WTC11 (cell line): Measurements from ENCODE around the gene CASR. TPM values are rescaled to one million over a fixed set of nuclear protein-coding genes. Genes with fewer than 3 reads are reported as not detected.

Source experiments
- ATAC-seq: fragments of 200-7000 bp; cut with Tn5 transposase; 2 replicates; pipeline ENCODE4 v1.10.0; 2021; ENCODE audit warnings: mild to moderate bottlenecking, moderate library complexity
- CTCF ChIA-PET: fragments of 300-600 bp; sonication (Branson Sonifier 250); formaldehyde crosslinking; loops from one replicate; lab custom pipeline; 2021; ENCODE audit warnings: antibody characterized with exemption; lab: Charles Lee
- POLR2A ChIA-PET: fragments of 350-600 bp; sonication (Branson Sonifier 250); formaldehyde crosslinking; loops from one replicate; lab custom pipeline; 2021; ENCODE audit warnings: antibody characterized with exemption; lab: Charles Lee
- DNase-seq: peaks from one replicate; pipeline ENCODE4 v3.0.0; 2021; ENCODE audit warnings: low spot score
- H3K27ac Mint-ChIP-seq: 2 replicates; pipeline ENCODE4 v1.8.0; 2021; ENCODE audit warnings: mixed read lengths
- H3K27me3 Mint-ChIP-seq: 2 replicates; pipeline ENCODE4 v1.8.0; 2021; ENCODE audit warnings: low read depth, mild to moderate bottlenecking, moderate library complexity, mixed read lengths
- H3K36me3 Mint-ChIP-seq: 2 replicates; pipeline ENCODE4 v1.8.0; 2021; ENCODE audit warnings: mixed read lengths
- H3K4me1 Mint-ChIP-seq: 2 replicates; pipeline ENCODE4 v1.8.0; 2022; ENCODE audit warnings: mixed read lengths
- H3K4me3 Mint-ChIP-seq: 2 replicates; pipeline ENCODE4 v1.8.0; 2021; ENCODE audit warnings: mild to moderate bottlenecking, moderate library complexity, mixed read lengths
- H3K9me3 Mint-ChIP-seq: 2 replicates; pipeline ENCODE4 v1.8.0; 2021; ENCODE audit warnings: mixed read lengths
- ELF4 ChIP-seq: sonication (generic); formaldehyde crosslinking; IDR thresholded peaks from 2 replicates; pipeline ENCODE4 v1.8.1; 2022; ENCODE audit warnings: low read depth, mild to moderate bottlenecking, moderate library complexity, missing genetic modification reagents
- EMX1 ChIP-seq: fragments of 250-450 bp; sonication (Bioruptor Pico); IDR thresholded peaks from 2 replicates; pipeline ENCODE4 v1.8.0; 2021; ENCODE audit warnings: mild to moderate bottlenecking
- FOXK1 ChIP-seq: sonication (generic); formaldehyde crosslinking; IDR thresholded peaks from 2 replicates; pipeline ENCODE4 v1.8.0; 2022; ENCODE audit warnings: mild to moderate bottlenecking, moderate library complexity, missing genetic modification reagents
- FOXP1 ChIP-seq: sonication (generic); formaldehyde crosslinking; IDR thresholded peaks from 2 replicates; pipeline ENCODE4 v1.8.0; 2022; ENCODE audit warnings: missing genetic modification reagents, mild to moderate bottlenecking, moderate library complexity, borderline replicate concordance
- JAZF1 ChIP-seq: fragments of 250-450 bp; sonication (Bioruptor Pico); IDR thresholded peaks from 2 replicates; pipeline ENCODE4 v1.9.0; 2021; ENCODE audit warnings: moderate library complexity, mild to moderate bottlenecking, inconsistent platforms
- NR1H2 ChIP-seq: sonication (generic); formaldehyde crosslinking; IDR thresholded peaks from 2 replicates; pipeline ENCODE4 v1.9.0; 2021; ENCODE audit warnings: mild to moderate bottlenecking, moderate library complexity, missing genetic modification reagents
- RELA ChIP-seq: sonication (generic); formaldehyde crosslinking; IDR thresholded peaks from 2 replicates; pipeline ENCODE4 v1.8.1; 2022; ENCODE audit warnings: missing genetic modification reagents, mild to moderate bottlenecking, borderline replicate concordance
- SMAD3 ChIP-seq: sonication (generic); formaldehyde crosslinking; IDR thresholded peaks from 2 replicates; pipeline ENCODE4 v1.8.0; 2022; ENCODE audit warnings: missing genetic modification reagents, mild to moderate bottlenecking, borderline replicate concordance
- total RNA-seq: library from RNA; stranded (reverse); gene quantifications from 3 replicates; pipeline ENCODE4 v1.2.3, GENCODE V29; 2021
- TF ChIP-seq, protein P1 (sequence below): sonication (generic); formaldehyde crosslinking; IDR thresholded peaks from 2 replicates; pipeline ENCODE4 v1.8.0; 2023; ENCODE audit warnings: mild to moderate bottlenecking, missing genetic modification reagents
- TF ChIP-seq, protein P2 (sequence below): sonication (generic); formaldehyde crosslinking; conservative IDR thresholded peaks from 2 replicates; pipeline ENCODE4 v1.8.1; 2023; ENCODE audit warnings: mild to moderate bottlenecking, low read depth, missing genetic modification reagents, moderate library complexity
- TF ChIP-seq, protein P3 (sequence below): fragments of 250-450 bp; sonication (Bioruptor Pico); IDR thresholded peaks from 2 replicates; pipeline ENCODE4 v1.9.0; 2021; ENCODE audit warnings: moderate library complexity, mild to moderate bottlenecking, inconsistent platforms, borderline replicate concordance
- TF ChIP-seq, protein P4 (sequence below): sonication (generic); formaldehyde crosslinking; IDR thresholded peaks from 2 replicates; pipeline ENCODE4 v1.8.0; 2022; ENCODE audit warnings: mild to moderate bottlenecking, missing genetic modification reagents
- TF ChIP-seq, protein P5 (sequence below): fragments of 250-450 bp; sonication (Bioruptor Pico); IDR thresholded peaks from 2 replicates; pipeline ENCODE4 v1.8.0; 2021; ENCODE audit warnings: mild to moderate bottlenecking
- TF ChIP-seq, protein P6 (sequence below): sonication (generic); formaldehyde crosslinking; IDR thresholded peaks from 2 replicates; pipeline ENCODE4 v1.8.0; 2022; ENCODE audit warnings: mild to moderate bottlenecking, missing genetic modification reagents
- TF ChIP-seq, protein P7 (sequence below): fragments of 250-450 bp; sonication (Bioruptor Pico); IDR thresholded peaks from 2 replicates; pipeline ENCODE4 v1.9.0; 2021; ENCODE audit warnings: mild to moderate bottlenecking, borderline replicate concordance
- TF ChIP-seq, protein P8 (sequence below): sonication (generic); formaldehyde crosslinking; IDR thresholded peaks from 2 replicates; pipeline ENCODE4 v1.8.1; 2022; ENCODE audit warnings: mild to moderate bottlenecking, moderate library complexity, missing genetic modification reagents

Gene CASR
- total RNA-seq, 1 experiment from 2014 or later: 0.24 TPM

DNA sequence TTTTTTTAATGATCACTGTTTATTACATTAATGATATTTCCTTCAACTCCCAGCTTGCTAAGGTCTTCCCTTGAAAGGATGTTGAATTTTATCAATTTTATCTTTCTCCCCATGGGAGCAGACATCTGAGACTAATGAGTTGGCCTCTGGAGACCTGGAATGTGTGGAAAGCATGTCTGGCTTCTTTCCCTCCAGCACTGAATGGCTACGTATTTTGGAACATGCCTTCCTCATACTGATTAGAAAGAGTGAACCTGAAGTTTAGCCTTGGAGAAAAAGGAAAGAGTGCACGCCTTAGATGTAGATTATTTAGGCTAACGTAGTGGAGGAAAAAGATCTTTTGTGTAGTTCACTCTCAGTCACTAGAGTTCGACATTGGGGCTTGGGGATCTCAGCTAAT lies 25.1 kb downstream of the CASR start (continued):
- TF ChIP-seq ELF4 (CRISPR knock-in tag): no peak

DNA sequence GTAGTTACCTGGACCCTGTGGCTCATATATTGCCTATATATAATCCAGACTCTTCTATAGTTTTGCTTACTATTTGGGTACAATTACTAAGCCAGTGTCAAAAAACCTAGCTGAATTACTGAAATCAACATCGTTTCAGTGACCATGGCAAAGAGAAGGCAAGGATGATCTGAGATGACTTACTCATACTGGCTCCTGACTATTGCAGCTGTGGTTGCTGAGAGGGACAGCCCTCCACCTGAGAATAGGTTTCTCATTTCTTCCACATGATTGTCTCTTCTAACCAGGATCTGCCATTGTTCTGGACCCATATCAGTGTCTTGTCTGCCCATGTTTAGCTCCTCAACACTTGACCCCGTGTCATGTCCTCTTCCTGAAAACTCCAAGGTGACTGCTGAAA lies 30.2 kb downstream of the CASR start:
- H3K4me1 Mint-ChIP-seq: peaks cover 5% of the 10 kb centered on the region; the same call in 1 of the 2 replicates
- H3K4me3 Mint-ChIP-seq: no peak overlapping the region
- ChIA-PET CTCF (no interaction called here), POLR2A (no interaction called here)
- peaks cover 4% of the 10 kb centered on the region for H3K9me3 Mint-ChIP-seq
- ATAC-seq (no peak), DNase-seq (no peak)
- H3K27me3 Mint-ChIP-seq: no peaks in the 10 kb centered on the region
- H3K36me3 Mint-ChIP-seq: no peaks in the 10 kb centered on the region
- TF ChIP-seq, protein P1, sequence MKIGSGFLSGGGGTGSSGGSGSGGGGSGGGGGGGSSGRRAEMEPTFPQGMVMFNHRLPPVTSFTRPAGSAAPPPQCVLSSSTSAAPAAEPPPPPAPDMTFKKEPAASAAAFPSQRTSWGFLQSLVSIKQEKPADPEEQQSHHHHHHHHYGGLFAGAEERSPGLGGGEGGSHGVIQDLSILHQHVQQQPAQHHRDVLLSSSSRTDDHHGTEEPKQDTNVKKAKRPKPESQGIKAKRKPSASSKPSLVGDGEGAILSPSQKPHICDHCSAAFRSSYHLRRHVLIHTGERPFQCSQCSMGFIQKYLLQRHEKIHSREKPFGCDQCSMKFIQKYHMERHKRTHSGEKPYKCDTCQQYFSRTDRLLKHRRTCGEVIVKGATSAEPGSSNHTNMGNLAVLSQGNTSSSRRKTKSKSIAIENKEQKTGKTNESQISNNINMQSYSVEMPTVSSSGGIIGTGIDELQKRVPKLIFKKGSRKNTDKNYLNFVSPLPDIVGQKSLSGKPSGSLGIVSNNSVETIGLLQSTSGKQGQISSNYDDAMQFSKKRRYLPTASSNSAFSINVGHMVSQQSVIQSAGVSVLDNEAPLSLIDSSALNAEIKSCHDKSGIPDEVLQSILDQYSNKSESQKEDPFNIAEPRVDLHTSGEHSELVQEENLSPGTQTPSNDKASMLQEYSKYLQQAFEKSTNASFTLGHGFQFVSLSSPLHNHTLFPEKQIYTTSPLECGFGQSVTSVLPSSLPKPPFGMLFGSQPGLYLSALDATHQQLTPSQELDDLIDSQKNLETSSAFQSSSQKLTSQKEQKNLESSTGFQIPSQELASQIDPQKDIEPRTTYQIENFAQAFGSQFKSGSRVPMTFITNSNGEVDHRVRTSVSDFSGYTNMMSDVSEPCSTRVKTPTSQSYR: no peak
- no peak for TF ChIP-seq SMAD3
- TF ChIP-seq, protein P2, sequence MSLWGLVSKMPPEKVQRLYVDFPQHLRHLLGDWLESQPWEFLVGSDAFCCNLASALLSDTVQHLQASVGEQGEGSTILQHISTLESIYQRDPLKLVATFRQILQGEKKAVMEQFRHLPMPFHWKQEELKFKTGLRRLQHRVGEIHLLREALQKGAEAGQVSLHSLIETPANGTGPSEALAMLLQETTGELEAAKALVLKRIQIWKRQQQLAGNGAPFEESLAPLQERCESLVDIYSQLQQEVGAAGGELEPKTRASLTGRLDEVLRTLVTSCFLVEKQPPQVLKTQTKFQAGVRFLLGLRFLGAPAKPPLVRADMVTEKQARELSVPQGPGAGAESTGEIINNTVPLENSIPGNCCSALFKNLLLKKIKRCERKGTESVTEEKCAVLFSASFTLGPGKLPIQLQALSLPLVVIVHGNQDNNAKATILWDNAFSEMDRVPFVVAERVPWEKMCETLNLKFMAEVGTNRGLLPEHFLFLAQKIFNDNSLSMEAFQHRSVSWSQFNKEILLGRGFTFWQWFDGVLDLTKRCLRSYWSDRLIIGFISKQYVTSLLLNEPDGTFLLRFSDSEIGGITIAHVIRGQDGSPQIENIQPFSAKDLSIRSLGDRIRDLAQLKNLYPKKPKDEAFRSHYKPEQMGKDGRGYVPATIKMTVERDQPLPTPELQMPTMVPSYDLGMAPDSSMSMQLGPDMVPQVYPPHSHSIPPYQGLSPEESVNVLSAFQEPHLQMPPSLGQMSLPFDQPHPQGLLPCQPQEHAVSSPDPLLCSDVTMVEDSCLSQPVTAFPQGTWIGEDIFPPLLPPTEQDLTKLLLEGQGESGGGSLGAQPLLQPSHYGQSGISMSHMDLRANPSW: no peak
- TF ChIP-seq RELA: no peak
- TF ChIP-seq, protein P3, sequence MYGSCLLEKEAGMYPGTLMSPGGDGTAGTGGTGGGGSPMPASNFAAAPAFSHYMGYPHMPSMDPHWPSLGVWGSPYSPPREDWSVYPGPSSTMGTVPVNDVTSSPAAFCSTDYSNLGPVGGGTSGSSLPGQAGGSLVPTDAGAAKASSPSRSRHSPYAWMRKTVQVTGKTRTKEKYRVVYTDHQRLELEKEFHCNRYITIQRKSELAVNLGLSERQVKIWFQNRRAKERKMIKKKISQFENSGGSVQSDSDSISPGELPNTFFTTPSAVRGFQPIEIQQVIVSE (CRISPR knock-in tag): no peak
- TF ChIP-seq, protein P4, sequence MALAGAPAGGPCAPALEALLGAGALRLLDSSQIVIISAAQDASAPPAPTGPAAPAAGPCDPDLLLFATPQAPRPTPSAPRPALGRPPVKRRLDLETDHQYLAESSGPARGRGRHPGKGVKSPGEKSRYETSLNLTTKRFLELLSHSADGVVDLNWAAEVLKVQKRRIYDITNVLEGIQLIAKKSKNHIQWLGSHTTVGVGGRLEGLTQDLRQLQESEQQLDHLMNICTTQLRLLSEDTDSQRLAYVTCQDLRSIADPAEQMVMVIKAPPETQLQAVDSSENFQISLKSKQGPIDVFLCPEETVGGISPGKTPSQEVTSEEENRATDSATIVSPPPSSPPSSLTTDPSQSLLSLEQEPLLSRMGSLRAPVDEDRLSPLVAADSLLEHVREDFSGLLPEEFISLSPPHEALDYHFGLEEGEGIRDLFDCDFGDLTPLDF: no peak
- TF ChIP-seq, protein P5, sequence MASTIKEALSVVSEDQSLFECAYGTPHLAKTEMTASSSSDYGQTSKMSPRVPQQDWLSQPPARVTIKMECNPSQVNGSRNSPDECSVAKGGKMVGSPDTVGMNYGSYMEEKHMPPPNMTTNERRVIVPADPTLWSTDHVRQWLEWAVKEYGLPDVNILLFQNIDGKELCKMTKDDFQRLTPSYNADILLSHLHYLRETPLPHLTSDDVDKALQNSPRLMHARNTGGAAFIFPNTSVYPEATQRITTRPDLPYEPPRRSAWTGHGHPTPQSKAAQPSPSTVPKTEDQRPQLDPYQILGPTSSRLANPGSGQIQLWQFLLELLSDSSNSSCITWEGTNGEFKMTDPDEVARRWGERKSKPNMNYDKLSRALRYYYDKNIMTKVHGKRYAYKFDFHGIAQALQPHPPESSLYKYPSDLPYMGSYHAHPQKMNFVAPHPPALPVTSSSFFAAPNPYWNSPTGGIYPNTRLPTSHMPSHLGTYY (CRISPR knock-in tag): no peak
- TF ChIP-seq NR1H2 (CRISPR knock-in tag): no peak
- TF ChIP-seq JAZF1: no peak
- TF ChIP-seq, protein P6, sequence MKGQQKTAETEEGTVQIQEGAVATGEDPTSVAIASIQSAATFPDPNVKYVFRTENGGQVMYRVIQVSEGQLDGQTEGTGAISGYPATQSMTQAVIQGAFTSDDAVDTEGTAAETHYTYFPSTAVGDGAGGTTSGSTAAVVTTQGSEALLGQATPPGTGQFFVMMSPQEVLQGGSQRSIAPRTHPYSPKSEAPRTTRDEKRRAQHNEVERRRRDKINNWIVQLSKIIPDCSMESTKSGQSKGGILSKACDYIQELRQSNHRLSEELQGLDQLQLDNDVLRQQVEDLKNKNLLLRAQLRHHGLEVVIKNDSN (CRISPR knock-in tag): no peak
- no peak for TF ChIP-seq FOXP1
- TF ChIP-seq EMX1 (CRISPR knock-in tag): no peak
- TF ChIP-seq, protein P7, sequence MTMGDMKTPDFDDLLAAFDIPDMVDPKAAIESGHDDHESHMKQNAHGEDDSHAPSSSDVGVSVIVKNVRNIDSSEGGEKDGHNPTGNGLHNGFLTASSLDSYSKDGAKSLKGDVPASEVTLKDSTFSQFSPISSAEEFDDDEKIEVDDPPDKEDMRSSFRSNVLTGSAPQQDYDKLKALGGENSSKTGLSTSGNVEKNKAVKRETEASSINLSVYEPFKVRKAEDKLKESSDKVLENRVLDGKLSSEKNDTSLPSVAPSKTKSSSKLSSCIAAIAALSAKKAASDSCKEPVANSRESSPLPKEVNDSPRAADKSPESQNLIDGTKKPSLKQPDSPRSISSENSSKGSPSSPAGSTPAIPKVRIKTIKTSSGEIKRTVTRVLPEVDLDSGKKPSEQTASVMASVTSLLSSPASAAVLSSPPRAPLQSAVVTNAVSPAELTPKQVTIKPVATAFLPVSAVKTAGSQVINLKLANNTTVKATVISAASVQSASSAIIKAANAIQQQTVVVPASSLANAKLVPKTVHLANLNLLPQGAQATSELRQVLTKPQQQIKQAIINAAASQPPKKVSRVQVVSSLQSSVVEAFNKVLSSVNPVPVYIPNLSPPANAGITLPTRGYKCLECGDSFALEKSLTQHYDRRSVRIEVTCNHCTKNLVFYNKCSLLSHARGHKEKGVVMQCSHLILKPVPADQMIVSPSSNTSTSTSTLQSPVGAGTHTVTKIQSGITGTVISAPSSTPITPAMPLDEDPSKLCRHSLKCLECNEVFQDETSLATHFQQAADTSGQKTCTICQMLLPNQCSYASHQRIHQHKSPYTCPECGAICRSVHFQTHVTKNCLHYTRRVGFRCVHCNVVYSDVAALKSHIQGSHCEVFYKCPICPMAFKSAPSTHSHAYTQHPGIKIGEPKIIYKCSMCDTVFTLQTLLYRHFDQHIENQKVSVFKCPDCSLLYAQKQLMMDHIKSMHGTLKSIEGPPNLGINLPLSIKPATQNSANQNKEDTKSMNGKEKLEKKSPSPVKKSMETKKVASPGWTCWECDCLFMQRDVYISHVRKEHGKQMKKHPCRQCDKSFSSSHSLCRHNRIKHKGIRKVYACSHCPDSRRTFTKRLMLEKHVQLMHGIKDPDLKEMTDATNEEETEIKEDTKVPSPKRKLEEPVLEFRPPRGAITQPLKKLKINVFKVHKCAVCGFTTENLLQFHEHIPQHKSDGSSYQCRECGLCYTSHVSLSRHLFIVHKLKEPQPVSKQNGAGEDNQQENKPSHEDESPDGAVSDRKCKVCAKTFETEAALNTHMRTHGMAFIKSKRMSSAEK (CRISPR knock-in tag): no peak
- TF ChIP-seq, protein P8, sequence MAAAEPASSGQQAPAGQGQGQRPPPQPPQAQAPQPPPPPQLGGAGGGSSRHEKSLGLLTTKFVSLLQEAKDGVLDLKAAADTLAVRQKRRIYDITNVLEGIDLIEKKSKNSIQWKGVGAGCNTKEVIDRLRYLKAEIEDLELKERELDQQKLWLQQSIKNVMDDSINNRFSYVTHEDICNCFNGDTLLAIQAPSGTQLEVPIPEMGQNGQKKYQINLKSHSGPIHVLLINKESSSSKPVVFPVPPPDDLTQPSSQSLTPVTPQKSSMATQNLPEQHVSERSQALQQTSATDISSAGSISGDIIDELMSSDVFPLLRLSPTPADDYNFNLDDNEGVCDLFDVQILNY (CRISPR knock-in tag): no peak
- no peak for TF ChIP-seq FOXK1 (CRISPR knock-in tag)
- no peak overlapping the region for H3K27ac Mint-ChIP-seq
